Keratinocyte (primary cell): ENCODE results near the gene GPR152. TPM values are rescaled to one million over a fixed set of nuclear protein-coding genes. Genes with fewer than 3 reads are reported as not detected.

Source experiments
- DNase-seq: peaks from one replicate; pipeline ENCODE4 v3.0.0-alpha.2; 2011; ENCODE audit warnings: low read depth, missing footprints, low spot score
- FAIRE-seq: peaks from 2 replicates; lab custom pipeline; 2011; peaks lifted over from hg19 to GRCh38; lab: Jason Lieb, UNC
- H2AFZ ChIP-seq: 2 replicates; pipeline ENCODE4 v1.6.0; 2012; ENCODE audit warnings: low read length, control low read depth, inconsistent platforms; ENCODE audit not compliant: control insufficient read depth
- H3K27ac ChIP-seq: 2 replicates; pipeline ENCODE4 v1.5.1; 2011; ENCODE audit warnings: low read length; ENCODE audit not compliant: control insufficient read depth, insufficient read depth
- H3K27me3 ChIP-seq: 3 replicates; pipeline ENCODE4 v1.6.0; 2011; ENCODE audit warnings: low read length; ENCODE audit not compliant: control insufficient read depth, insufficient read depth; ENCODE audit errors: extremely low read depth
- H3K36me3 ChIP-seq, 2 experiments: 2 replicates in 1 of 2; 3 replicates in 1 of 2; pipeline ENCODE4 v1.5.1; 2011; ENCODE audit warnings: low read length in 2 of 2, mild to moderate bottlenecking in 1 of 2; ENCODE audit not compliant: control insufficient read depth in 2 of 2, insufficient read depth in 2 of 2; ENCODE audit errors: extremely low read depth in 1 of 2
- H3K4me1 ChIP-seq: 3 replicates; pipeline ENCODE4 v1.5.1; 2011; ENCODE audit warnings: low read length; ENCODE audit not compliant: control insufficient read depth, insufficient read depth; ENCODE audit errors: extremely low read depth
- H3K4me2 ChIP-seq: 3 replicates; pipeline ENCODE4 v1.6.0; 2011; ENCODE audit warnings: low read depth, low read length; ENCODE audit not compliant: control insufficient read depth, insufficient read depth; ENCODE audit errors: extremely low read depth
- H3K4me3 ChIP-seq, 3 experiments: fragments of 200-600 bp in 1 of 3; sonication (generic) in 1 of 3; 2 replicates in 2 of 3; 3 replicates in 1 of 3; pipeline ENCODE4 v1.5.1; 2011 to 2016; ENCODE audit warnings: low read length in 3 of 3, mild to moderate bottlenecking in 3 of 3, control low read depth in 2 of 3, inconsistent platforms in 1 of 3, low read depth in 1 of 3, mixed read lengths in 1 of 3, mixed run types in 1 of 3, moderate library complexity in 1 of 3; ENCODE audit not compliant: control insufficient read depth in 2 of 3, insufficient read depth in 2 of 3; ENCODE audit errors: extremely low read depth in 1 of 3
- H3K79me2 ChIP-seq: 2 replicates; pipeline ENCODE4 v1.6.0; 2012; ENCODE audit warnings: low read length; ENCODE audit not compliant: control insufficient read depth, insufficient read depth
- H3K9ac ChIP-seq: 3 replicates; pipeline ENCODE4 v1.6.0; 2011; ENCODE audit warnings: low read length; ENCODE audit not compliant: control insufficient read depth, insufficient read depth; ENCODE audit errors: extremely low read depth
- H3K9me1 ChIP-seq: 3 replicates; pipeline ENCODE4 v1.6.0; 2011; ENCODE audit warnings: low read length; ENCODE audit not compliant: control insufficient read depth, insufficient read depth; ENCODE audit errors: extremely low read depth
- H3K9me3 ChIP-seq: 2 replicates; pipeline ENCODE4 v1.5.1; 2012; ENCODE audit warnings: low read depth, low read length; ENCODE audit not compliant: control insufficient read depth
- H4K20me1 ChIP-seq: 3 replicates; pipeline ENCODE4 v1.6.0; 2011; ENCODE audit warnings: low read length; ENCODE audit not compliant: control insufficient read depth, insufficient read depth; ENCODE audit errors: extremely low read depth
- EZH2 ChIP-seq: IDR thresholded peaks from one replicate; pipeline ENCODE4 v1.6.1; 2012; ENCODE audit warnings: inconsistent platforms, mild to moderate bottlenecking, low read length, moderate library complexity
- dilution Hi-C: fragments of 300-500 bp; cut with MboI; formaldehyde crosslinking; loops from one replicate; pipeline ENCODE4 v1.7.0; 2020; ENCODE audit warnings: low sequenced_read_pairs; ENCODE audit not compliant: extremely low pct_ligation_motif_present
- polyA minus RNA-seq, 3 experiments: library from RNA; depleted of rRNA, polyadenylated mRNA; stranded (reverse); fragments of >200 nt; gene quantifications; 1 replicate in 1 of 3; 2 replicates in 1 of 3; 3 replicates in 1 of 3; pipeline ENCODE4 v1.2.3, GENCODE V29; 2011
- polyA plus RNA-seq, 5 experiments: library from polyadenylated mRNA; depleted of rRNA in 3 of 5; stranded (reverse) in 3 of 5; stranded (forward) in 1 of 5; unstranded in 1 of 5; fragments of >200 nt; gene quantifications; 1 replicate in 1 of 5; 2 replicates in 3 of 5; 3 replicates in 1 of 5; pipeline versions ENCODE4 v1.2.1 to v1.2.3, GENCODE V29; 2011 to 2012; ENCODE audit warnings: missing spikeins in 2 of 5, low read depth in 1 of 5, low replicate concordance in 1 of 5
- TF ChIP-seq, protein P1 (sequence below), 3 experiments: IDR thresholded peaks in 1 of 3; conservative IDR thresholded peaks in 1 of 3; optimal IDR thresholded peaks in 1 of 3; 2 replicates in 2 of 3; 3 replicates in 1 of 3; pipeline versions ENCODE3 to v1.5.1; 2011; ENCODE audit warnings: low read length in 3 of 3, mild to moderate bottlenecking in 3 of 3, moderate library complexity in 2 of 3, control low read depth in 1 of 3, inconsistent platforms in 1 of 3; ENCODE audit not compliant: insufficient read depth in 2 of 3; ENCODE audit errors: extremely low read depth in 1 of 3

GPR152 gene, protein sequence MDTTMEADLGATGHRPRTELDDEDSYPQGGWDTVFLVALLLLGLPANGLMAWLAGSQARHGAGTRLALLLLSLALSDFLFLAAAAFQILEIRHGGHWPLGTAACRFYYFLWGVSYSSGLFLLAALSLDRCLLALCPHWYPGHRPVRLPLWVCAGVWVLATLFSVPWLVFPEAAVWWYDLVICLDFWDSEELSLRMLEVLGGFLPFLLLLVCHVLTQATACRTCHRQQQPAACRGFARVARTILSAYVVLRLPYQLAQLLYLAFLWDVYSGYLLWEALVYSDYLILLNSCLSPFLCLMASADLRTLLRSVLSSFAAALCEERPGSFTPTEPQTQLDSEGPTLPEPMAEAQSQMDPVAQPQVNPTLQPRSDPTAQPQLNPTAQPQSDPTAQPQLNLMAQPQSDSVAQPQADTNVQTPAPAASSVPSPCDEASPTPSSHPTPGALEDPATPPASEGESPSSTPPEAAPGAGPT
- polyA plus RNA-seq (not detected in 3 replicates), polyA minus RNA-seq (not detected in 3 replicates)
- not detected for polyA plus RNA-seq (2011; ENCODE audit: low read depth)
- polyA plus RNA-seq (2011; cell fraction: cytosol; rRNA removed), result not detected in 2 replicates
- not detected in 2 replicates for polyA plus RNA-seq (2011; cell fraction: nucleus; rRNA removed)
- not detected in 2 replicates for polyA plus RNA-seq (2012; ENCODE audit: low replicate concordance)
- polyA minus RNA-seq (2011; cell fraction: cytosol; rRNA and poly(A)+ RNA removed), result not detected
- not detected in 2 replicates for polyA minus RNA-seq (2011; cell fraction: nucleus; rRNA and poly(A)+ RNA removed)

DNA sequence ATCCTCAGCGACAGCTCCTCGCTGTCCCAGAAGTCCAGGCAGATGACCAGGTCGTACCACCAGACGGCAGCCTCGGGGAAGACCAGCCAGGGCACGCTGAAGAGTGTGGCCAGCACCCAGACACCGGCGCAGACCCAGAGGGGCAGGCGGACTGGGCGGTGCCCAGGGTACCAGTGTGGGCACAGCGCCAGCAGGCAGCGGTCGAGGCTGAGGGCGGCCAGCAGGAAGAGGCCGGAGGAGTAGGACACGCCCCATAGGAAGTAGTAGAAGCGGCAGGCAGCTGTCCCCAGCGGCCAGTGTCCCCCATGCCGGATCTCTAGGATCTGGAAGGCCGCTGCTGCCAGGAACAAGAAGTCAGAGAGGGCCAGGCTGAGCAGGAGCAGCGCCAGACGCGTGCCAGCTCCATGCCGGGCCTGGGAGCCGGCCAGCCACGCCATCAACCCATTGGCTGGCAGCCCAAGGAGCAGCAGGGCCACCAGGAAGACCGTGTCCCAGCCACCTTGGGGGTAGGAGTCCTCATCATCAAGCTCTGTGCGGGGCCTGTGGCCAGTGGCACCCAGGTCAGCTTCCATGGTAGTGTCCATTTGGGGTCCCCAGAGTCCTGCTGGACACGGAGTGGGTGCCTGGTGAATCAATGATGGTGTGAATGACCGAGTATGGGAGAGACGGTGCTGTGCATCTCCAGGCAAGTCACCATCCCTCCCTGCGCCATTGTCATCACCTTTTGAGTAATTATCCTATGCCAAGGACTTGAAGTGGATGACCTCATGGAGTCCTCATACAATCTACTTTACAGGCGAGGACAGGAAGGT is at the start of gene GPR152:
Gene GPR152 (minus strand): TSS at position 589 of the 812 bp plus-strand sequence. CDS start 5 bp downstream, at position 584.
- no peaks in the 10 kb centered on the region for H3K4me1 ChIP-seq
- no peak within 1 kb of the TSS for H3K27ac ChIP-seq
- no peak within 1 kb of the TSS for H3K4me2 ChIP-seq
- DNase-seq (no peak), FAIRE-seq (no peak)
- no peak within 1 kb of the TSS for H2AFZ ChIP-seq
- H4K20me1 ChIP-seq, result no peaks in the 10 kb centered on the region
- H3K4me3 ChIP-seq, result no peak within 1 kb of the TSS
- H3K36me3 ChIP-seq, result no peaks in the 10 kb centered on the region
- TF ChIP-seq, protein P1, sequence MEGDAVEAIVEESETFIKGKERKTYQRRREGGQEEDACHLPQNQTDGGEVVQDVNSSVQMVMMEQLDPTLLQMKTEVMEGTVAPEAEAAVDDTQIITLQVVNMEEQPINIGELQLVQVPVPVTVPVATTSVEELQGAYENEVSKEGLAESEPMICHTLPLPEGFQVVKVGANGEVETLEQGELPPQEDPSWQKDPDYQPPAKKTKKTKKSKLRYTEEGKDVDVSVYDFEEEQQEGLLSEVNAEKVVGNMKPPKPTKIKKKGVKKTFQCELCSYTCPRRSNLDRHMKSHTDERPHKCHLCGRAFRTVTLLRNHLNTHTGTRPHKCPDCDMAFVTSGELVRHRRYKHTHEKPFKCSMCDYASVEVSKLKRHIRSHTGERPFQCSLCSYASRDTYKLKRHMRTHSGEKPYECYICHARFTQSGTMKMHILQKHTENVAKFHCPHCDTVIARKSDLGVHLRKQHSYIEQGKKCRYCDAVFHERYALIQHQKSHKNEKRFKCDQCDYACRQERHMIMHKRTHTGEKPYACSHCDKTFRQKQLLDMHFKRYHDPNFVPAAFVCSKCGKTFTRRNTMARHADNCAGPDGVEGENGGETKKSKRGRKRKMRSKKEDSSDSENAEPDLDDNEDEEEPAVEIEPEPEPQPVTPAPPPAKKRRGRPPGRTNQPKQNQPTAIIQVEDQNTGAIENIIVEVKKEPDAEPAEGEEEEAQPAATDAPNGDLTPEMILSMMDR (optimal IDR thresholded peaks at IDR 0.05 in 1 of 3, IDR thresholded peaks at IDR 0.05 in 1 of 3, conservative IDR thresholded peaks at IDR 0.05 in 1 of 3; ENCODE audit: extremely low read depth in 1 of 3, insufficient read depth in 2 of 3, low read length in 3 of 3), result no peak
- no peak for TF ChIP-seq EZH2
- H3K9me1 ChIP-seq, result no peaks in the 10 kb centered on the region
- no peaks in the 10 kb centered on the region for H3K27me3 ChIP-seq
- dilution Hi-C loops, result no loop called here
- H3K9me3 ChIP-seq, result no peaks in the 10 kb centered on the region
- H3K9ac ChIP-seq, result no peak within 1 kb of the TSS
- H3K79me2 ChIP-seq, result no peaks in the 10 kb centered on the region

DNA sequence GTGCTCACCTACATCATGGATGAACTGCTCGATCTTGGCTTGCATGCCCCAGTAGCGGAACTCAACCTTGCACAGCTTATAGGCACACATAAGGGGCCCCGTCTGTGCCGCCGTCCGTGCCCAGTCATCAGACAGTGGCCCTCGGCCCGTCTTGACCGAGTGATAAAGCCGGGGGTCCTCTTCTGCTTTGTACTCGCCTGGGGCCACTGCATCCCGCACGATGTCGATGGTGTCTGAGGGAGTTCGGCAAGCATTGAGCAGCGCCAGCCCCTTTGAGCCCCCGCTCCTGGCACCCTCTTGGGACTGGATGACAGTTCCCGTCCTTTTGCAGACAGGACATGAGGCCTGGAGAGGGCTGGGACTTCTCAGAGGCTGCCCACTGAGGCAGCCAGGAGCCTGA is 49.3 kb upstream of the GPR152 start:
- H3K36me3 ChIP-seq, result peaks cover 9 to 18% of the 10 kb centered on the region in 2 experiments
- no peak for FAIRE-seq
- dilution Hi-C loops, result no loop called here
- H3K9ac ChIP-seq, result no peak overlapping the region
- peaks cover 15% of the 10 kb centered on the region for H3K4me1 ChIP-seq
- no peaks in the 10 kb centered on the region for H4K20me1 ChIP-seq
- no peak overlapping the region for H3K4me3 ChIP-seq
- DNase-seq, result no peak
- H3K27ac ChIP-seq, result no peak overlapping the region
- no peaks in the 10 kb centered on the region for H3K27me3 ChIP-seq
- no peaks in the 10 kb centered on the region for H3K9me1 ChIP-seq
- H3K9me3 ChIP-seq, result no peaks in the 10 kb centered on the region
- peaks cover 14% of the 10 kb centered on the region for H3K79me2 ChIP-seq
- H2AFZ ChIP-seq, result no peak overlapping the region
- TF ChIP-seq, protein P1 (optimal IDR thresholded peaks at IDR 0.05 in 1 of 3, IDR thresholded peaks at IDR 0.05 in 1 of 3, conservative IDR thresholded peaks at IDR 0.05 in 1 of 3; ENCODE audit: extremely low read depth in 1 of 3, insufficient read depth in 2 of 3, low read length in 3 of 3), result no peak
- TF ChIP-seq EZH2, result no peak
- no peak overlapping the region for H3K4me2 ChIP-seq
